GM11168 (cell line): Measurements from ENCODE around the gene MLXIP.

ENCODE experiments used
- in situ Hi-C: fragments of 300-500 bp; cut with MboI; formaldehyde crosslinking; loops from one replicate; pipeline ENCODE4 v1.12.0; 2022; ENCODE audit warnings: low sequenced_read_pairs; ENCODE audit not compliant: unreplicated experiment

MLXIP gene

DNA sequence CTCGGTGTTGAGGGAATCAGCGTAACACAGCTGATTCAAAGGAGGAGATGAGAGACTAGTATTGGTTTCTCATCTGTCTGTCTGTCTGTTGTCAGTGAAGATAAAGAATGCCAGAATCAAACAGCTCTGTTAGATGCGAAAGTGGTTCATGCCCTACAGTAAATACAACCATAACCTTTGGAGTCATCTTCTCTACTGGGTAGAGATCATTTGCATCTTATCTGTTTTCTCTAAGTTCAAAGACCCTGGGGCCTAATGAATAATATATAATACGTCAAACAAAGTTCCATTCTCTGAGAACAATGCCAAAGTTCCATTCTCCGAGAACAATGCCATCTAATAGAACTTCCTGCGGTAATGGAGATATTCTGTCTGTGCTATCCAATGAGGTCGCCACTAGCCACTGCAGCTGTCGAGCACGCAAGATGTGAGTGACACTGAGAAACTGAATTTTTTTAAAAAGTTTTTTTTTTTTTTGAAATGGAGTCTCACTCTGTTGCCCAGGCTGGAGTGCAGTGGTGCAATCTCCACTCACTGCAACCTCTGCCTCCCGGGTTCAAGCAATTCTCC, 88.9 kb downstream of the MLXIP start:
- in situ Hi-C loops = no loop called here

GRCh38 chr12:122168492-122168891, 89.9 kb downstream of the MLXIP start:
- in situ Hi-C loops = no loop called here

- in situ Hi-C loops = no loop called here
These were observed 92.8 kb downstream of the MLXIP start for GRCh38 chr12:122171399-122171798.

DNA sequence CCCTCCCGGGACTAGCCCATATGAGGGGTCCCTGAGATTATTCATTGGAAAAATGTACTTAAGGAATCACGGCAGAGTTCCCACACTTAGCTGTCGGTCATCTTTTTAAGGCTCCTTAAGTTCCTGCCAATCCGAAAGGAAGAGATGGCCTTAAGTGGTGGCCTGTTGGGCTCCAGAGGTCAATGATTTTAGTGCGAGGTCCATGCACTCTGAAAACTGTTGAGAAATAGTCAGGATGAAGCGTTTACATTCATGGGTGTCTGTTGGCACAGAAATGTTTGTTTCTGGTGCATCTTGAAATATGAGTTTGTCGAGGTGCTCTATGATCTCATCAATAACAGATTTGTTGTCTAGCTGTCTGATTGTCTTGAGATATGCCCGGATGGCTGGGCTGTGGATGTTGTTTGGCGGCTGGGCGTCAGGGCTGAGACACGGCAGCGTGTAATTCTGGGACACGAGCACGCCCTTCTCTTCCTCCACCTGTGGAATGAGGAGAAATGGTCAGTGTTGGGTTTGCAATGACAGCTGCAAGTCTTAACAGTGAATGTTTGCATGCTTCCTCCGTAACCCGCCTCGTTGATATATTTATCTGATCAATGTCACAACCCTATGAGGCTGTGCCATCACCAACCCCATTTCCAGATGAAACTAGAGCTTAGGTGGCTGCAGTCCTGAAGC, 93.8 kb downstream of the MLXIP start:
- in situ Hi-C loops = no loop called here

DNA sequence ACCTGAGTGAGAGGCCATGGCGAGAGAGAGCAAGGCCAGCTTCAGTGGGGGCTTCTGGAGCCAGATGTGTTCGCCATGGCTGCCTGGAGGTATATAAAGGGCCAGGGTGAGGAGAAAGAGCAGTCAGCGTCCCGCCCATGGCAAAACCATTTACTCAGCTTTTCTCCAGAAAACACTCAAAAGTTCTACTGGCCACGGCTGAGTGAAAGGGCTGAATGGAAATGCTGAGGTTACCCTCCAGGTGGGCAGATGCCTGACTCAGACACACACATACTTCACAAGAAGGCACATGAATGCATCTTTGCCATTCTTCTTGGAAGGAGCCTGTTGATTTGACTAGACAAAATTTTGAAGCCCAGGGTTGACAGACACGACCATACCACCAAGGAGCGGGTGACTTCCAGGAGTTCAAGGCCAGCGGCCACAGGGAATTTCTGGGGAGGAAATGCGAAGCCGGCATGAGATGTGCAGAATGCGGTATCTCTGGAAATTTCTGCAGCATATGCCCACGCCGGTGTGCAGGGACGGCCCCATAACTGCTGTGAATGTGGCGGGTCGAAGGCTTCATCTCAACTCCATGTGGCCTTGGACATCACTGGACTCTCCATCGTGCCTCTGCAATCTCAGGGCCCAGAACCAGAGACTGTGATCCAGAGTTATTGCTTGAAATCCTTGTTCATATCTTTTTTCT, 95.7 kb downstream of the MLXIP start, which contains the start of gene IL31:
TSS of gene IL31 (minus strand) at position 67 of the 691 bp plus-strand sequence. CDS start at position 18, 49 bp downstream.
- in situ Hi-C loops = no loop called here

- in situ Hi-C loops = loop anchor here (5.0 kb wide), 1 partner anchor 44 kb away; no protein-coding TSS in a partner anchor
These were observed 97.9 kb downstream of the MLXIP start for GRCh38 chr12:122176473-122176872.

DNA sequence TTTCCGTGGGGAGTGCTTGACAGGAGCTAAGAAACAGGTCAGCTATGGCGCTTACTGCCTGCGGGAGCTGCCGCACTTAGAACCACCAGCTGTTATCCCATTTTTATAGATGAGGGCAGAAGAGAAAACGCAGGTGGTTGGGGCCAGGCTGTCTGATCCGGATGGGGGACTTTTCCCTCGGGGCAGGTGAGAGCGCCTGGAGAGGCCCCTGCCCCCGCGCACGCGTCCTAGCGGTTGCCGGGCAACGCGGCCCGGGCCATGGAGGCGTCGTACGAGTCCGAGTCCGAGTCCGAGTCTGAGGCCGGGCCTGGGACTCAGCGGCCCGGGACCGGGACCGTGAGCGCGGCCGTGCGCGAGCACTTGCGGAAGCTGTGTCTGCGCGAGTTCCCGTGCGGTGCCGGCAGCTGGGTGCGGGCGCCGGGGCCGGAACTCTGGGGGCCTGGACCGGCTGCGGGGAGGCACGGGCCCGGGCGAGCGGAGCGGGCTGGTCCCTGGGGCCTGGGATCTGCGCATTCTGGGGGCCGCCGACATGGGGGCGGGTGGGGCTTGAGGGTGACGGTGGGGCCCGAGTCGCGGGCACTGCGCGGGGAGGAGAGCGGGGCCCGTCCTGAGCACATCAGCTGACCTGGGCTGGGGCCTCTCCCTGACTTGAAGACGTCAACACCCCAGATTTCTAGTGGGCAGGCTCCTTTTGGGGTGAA, 104.5 kb downstream of the MLXIP start, which contains the start of gene LRRC43:
TSS of gene LRRC43 (plus strand) at position 237 of the 701 bp plus-strand sequence. CDS start at position 259, 22 bp downstream.
- in situ Hi-C loops = no loop called here

DNA sequence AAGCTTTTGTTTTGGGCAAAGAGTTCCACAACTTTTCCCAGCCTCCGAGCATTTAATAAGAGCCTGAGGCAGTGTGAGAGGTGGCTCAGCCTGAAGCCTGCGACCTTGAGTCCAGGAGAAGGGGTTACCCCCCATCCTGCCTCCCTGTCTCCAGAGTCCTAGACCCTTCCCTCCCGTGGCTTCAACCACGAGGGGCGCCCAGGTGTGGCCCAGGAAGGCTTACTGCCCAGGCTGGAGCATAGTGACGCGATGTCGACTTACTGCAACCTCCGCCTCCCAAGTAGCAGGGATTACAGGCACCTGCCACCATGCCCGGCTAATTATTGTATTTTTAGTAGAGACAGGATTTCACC, 105.0 kb downstream of the MLXIP start:
- in situ Hi-C loops = no loop called here

GRCh38 chr12:122184517-122184916, 106.0 kb downstream of the MLXIP start:
- in situ Hi-C loops = no loop called here

DNA sequence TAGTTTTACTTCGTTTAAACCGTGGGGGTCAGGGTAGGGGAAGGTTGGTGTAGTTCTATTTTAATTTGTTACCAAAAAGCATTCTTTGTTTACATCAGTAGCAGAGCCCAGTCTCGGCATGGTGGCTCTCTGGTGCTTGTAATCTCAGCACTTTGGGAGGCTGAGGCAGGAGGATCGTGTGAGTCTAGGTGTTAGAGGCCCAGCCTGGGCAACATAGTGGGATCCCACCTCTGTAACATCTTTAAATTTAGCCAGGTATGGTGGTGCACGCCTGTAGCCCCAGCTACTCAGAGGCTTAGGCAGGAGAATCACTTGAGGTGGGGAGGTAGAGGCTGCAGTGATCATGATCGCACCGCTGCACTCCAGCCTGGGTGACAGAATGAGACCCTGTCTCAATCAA, 106.5 kb downstream of the MLXIP start:
- in situ Hi-C loops = no loop called here

DNA sequence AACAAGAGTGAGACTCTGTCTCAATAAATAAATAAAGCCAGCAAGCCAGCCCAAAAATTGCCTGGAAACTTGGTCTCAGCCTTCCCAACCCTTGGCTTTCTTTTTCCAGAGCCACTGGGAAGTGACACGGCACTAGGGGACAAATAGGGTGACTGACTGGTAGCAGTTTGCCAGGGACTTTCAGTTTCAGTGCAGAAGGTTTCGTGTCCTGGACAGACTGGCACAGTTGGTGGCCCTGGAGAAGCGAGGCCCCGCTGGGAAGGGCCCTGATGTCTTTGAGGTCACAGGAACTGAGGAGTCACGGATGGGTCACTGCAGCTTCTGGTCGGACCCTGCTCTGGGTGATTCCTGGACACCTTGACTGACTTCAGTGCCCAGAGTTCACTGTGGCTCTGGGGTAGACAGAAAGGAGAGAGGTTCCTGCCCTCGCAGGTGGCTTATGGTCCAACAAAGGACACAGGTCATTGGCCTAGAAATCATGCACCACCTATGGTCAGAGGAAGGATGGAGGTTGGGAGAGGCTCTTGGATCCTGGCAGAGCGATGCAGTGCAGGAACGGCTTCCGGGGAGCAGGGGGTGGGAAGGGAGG, 107.0 kb downstream of the MLXIP start:
- in situ Hi-C loops = no loop called here

DNA sequence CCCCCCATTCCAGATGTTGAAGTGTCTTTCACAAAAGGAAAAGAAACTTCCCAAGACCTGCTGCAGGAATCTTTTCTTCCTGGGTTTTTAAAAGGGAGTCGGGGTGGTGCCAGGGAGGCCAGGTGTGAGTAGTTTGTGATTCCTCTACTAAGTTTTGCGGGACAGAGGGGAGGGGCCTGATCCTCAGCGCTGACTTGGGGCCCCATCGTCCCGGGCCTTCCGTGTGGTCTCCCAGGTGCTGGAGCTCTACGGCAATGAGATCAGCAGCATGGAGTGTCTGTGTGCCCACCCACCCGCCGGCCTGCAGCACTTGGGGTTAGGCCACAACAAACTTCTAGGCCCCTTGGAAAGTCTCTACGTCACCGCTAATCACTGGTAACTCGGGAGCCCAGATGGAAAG, 108.9 kb downstream of the MLXIP start:
- in situ Hi-C loops = no loop called here

DNA sequence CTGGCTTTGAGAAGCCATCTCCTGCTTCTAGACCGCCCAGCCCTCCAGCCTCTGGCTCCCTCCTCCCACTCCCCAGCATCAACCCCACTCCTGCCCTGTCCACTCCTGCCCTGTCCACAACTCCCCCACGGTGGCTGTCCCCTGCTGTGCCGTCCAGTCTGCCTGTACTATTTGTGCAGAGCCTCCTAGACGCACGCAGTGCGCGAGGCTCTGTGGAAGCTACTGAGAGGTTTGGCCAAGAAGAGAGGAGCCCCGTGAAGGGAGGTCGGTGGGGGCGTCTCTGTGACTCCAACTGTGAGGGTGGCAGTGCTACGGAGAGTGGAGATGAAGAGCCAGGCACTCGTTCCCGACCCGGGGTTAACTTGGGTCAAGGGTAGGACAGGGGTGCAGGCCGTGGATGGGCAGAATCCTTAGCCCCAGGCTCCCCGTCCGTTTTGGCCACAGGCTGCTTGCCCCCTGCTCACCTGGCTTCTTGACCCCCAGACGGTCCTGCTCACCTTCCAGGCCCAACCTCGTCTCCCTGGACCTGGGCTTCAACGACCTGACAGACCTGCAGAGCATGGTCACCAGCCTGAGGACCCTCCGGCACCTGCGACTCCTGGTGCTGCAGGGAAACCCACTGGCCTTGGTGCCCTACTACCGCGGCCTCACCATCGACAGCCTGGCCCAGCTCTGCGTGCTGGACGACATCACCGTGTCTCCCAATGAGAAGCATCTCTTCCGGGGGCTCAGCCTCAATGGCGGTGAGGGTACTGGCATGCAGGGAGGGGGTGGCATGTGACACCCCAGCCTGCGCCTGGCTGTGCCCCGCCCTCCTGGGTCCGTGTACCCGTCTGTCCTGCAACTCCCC, 111.3 kb downstream of the MLXIP start:
- in situ Hi-C loops = loop anchor here (10.0 kb wide), 1 partner anchor 135 kb away; no protein-coding TSS in a partner anchor

DNA sequence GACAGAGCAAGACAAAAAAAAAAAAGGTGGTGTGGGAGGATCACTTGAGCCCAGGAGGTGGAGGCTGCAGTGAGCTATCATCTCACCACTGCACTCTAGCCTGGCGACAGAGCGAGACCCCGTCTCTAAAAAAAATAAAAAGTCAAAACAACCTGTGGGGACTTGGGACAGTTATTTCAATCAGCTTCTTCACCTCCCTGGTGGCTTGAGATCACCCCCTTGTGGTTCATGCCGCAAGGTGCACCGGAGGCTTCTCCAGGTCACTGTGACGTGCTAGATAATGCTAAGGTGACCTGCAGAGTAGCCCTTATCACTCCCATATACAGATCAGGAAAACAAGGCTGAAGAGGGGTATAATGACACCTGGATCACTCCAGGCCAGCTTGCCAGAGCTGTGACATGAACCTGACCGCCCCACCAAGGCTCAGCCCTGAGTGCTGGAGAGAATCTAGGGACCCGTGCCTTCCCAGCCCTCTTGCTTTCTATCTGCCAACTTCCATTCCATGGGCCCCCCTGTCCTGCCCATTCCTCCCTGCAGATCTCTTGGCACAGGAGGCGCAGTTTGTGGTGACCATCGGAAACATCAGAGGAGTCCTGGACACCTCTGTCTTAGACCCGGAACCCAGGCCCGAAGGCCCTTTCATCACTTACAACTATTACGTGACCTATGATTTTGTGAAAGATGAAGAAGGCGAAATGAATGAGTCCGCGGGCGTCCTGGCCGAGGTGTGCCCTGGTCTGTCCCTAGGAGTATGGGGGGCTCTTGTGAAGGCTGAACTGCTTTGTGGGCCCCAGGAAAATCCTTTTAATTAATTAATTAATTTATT, 112.5 kb downstream of the MLXIP start:
- in situ Hi-C loops = loop anchor here (10.0 kb wide), 1 partner anchor 136 kb away; no protein-coding TSS in a partner anchor

GRCh38 chr12:122192441-122192840, 113.9 kb downstream of the MLXIP start:
- in situ Hi-C loops = loop anchor here (10.0 kb wide), 1 partner anchor 138 kb away; no protein-coding TSS in a partner anchor

- in situ Hi-C loops = loop anchor here (10.0 kb wide), 1 partner anchor 140 kb away; no protein-coding TSS in a partner anchor
These were observed 116.2 kb downstream of the MLXIP start for GRCh38 chr12:122194804-122195203.

GRCh38 chr12:122195405-122195804, 116.8 kb downstream of the MLXIP start:
- in situ Hi-C loops = loop anchor here (10.0 kb wide), 1 partner anchor 141 kb away; no protein-coding TSS in a partner anchor
